ENCODE data around the gene AGBL1. TPM values are rescaled to one million over a fixed set of nuclear protein-coding genes. Genes with fewer than 3 reads are reported as not detected.

Gene AGBL1
- total RNA-seq, 3 donors from 2014 or later: 0.10 to 0.32 TPM; not detected in 1

DNA sequence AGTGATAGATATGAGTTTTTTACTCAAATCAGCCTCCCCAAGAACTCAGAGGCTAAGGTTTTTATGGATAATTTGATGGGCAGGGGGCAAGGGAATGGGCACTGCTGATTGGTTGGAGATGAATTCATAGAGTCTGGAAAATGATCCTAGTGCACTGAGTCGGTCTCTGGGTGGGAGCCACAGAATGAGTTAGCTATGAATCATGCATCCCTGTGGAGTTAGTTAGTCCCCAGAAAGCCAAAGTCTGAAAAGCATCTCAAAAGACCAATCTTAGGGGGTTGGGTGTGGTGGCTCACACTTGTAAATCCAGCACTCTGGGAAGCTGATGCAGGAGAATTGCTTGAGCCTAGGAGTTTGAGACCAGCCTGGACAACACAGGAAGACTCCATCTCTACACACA is 516.1 kb downstream of the AGBL1 start:
- intact Hi-C loops (cut with DNase I, micrococcal nuclease): no loop called here
- H3K9me3 ChIP-seq: no peaks in the 10 kb centered on the region
- H3K36me3 ChIP-seq (ENCODE audit: low read depth): no peaks in the 10 kb centered on the region
- no peak overlapping the region for H3K4me3 ChIP-seq
- TF ChIP-seq, protein P1, sequence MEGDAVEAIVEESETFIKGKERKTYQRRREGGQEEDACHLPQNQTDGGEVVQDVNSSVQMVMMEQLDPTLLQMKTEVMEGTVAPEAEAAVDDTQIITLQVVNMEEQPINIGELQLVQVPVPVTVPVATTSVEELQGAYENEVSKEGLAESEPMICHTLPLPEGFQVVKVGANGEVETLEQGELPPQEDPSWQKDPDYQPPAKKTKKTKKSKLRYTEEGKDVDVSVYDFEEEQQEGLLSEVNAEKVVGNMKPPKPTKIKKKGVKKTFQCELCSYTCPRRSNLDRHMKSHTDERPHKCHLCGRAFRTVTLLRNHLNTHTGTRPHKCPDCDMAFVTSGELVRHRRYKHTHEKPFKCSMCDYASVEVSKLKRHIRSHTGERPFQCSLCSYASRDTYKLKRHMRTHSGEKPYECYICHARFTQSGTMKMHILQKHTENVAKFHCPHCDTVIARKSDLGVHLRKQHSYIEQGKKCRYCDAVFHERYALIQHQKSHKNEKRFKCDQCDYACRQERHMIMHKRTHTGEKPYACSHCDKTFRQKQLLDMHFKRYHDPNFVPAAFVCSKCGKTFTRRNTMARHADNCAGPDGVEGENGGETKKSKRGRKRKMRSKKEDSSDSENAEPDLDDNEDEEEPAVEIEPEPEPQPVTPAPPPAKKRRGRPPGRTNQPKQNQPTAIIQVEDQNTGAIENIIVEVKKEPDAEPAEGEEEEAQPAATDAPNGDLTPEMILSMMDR (IDR thresholded peaks at IDR 0.05): no peak
- H3K4me1 ChIP-seq (ENCODE audit: low read depth): no peaks in the 10 kb centered on the region
- DNase-seq: no peak
- ATAC-seq: no peak

DNA sequence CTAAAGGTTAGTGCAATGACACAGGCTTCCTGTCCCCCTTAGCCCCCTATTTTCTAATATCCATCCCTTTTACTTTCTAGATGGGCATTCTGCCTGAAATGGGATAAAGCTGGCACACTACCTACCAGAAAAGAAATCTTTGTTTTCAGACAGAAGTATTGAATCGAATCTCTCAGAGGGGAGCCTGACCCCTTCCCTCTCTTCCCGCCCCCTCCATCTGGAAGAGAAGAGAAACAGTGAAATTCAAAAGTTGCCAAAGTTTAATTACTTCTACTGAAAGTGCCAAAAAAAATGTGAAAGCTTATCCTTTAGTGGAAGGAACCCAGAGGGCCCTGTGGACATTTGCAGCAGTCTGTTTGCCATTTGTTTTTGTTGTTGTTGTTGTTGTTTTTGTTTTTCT is 523.8 kb downstream of the AGBL1 start:
- Histone ChIP-seq H3K4me3 (no peak overlapping the region), H3K4me1 (ENCODE audit: low read depth) (no peaks in the 10 kb centered on the region), H3K9me3 (no peaks in the 10 kb centered on the region), H3K36me3 (ENCODE audit: low read depth) (no peaks in the 10 kb centered on the region)
- TF ChIP-seq, protein P1 (IDR thresholded peaks at IDR 0.05): no peak
- ATAC-seq (no peak), DNase-seq (no peak)
- intact Hi-C loops (cut with DNase I, micrococcal nuclease): no loop called here

DNA sequence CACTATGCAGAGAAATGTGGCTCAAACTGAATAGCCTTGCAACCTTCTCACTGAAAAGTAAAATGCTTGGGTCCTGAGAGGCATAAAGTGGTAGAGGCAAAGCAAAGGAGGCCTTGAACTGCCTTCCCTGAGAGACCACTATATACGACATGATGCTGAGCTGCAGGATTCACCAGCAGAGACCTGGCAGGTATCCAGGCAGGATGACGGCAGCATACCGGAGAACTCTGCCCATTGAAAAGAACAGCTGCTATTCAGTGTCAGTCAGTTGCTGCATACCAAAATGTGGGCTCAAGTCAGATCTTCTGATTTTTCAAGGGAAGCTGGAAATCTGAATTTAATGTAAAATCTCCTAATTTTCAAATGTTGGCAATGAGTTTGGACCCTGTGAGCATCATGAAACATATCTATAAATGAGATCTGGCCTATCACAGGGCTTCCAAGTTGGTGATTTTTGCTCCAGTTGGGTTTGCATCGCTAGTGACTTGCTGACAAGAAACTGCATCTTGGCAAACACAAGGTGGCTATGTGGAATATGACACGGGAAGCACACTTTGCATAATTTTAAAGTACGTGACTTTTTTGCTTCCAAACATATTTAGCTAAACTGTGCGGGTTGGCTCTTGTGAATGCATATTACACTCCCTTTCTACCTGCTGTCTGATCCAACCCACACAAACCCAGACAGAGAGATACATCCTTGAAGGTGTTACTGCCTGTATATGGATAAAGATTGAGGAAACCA is 529.0 kb downstream of the AGBL1 start:
- H3K36me3 ChIP-seq (ENCODE audit: low read depth): no peaks in the 10 kb centered on the region
- ATAC-seq: no peak
- intact Hi-C loops (cut with DNase I, micrococcal nuclease): no loop called here
- H3K4me3 ChIP-seq: no peak overlapping the region
- no peaks in the 10 kb centered on the region for H3K4me1 ChIP-seq (ENCODE audit: low read depth)
- H3K9me3 ChIP-seq: no peaks in the 10 kb centered on the region
- no peak for DNase-seq
- TF ChIP-seq, protein P1 (IDR thresholded peaks at IDR 0.05): no peak

DNA sequence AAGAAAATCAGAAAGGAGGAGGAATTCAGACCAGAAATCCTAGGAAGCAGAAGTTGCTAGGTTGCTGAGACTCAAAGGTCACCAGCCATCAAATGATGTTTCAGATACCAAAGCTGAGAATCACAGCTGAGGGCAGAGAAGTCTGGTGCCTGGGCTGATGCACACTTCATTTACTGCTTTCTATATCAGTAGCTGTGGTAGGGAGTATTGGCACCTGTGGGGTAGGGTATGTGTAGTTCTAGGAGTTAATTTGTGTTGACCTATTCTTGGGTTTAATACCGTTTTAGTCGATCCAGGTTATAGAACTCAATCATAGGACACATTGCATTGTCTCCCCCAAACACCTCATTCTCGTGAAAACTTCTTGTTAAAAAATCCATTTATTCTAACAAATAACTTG is 529.6 kb downstream of the AGBL1 start:
- intact Hi-C loops (cut with DNase I, micrococcal nuclease): no loop called here
- Histone ChIP-seq H3K36me3 (ENCODE audit: low read depth) (no peaks in the 10 kb centered on the region), H3K4me1 (ENCODE audit: low read depth) (no peaks in the 10 kb centered on the region), H3K4me3 (no peak overlapping the region), H3K9me3 (no peaks in the 10 kb centered on the region)
- ATAC-seq (no peak), DNase-seq (no peak)
- TF ChIP-seq, protein P1 (IDR thresholded peaks at IDR 0.05): no peak

DNA sequence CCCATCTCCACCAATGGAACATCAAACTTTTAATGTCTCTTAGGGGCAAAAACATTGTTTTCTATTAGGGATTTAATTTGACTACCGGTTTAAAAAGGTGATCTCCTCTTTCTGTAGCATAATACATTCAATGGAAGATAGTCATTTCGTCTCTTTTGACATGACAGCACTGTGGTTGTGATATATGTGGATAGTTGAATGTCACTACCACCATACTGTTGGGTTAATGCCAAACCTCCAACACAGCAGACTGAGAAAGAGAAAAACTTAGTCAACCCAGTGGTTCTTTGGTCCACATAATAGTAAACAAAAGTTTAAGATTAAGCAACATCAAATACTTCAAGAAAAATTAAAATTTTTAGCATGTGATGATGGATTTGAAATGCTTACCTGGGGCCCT is 530.4 kb downstream of the AGBL1 start:
- intact Hi-C loops (cut with DNase I, micrococcal nuclease): no loop called here
- H3K4me3 ChIP-seq: no peak overlapping the region
- no peak for DNase-seq
- H3K36me3 ChIP-seq (ENCODE audit: low read depth): no peaks in the 10 kb centered on the region
- TF ChIP-seq, protein P1 (IDR thresholded peaks at IDR 0.05): no peak
- no peaks in the 10 kb centered on the region for H3K4me1 ChIP-seq (ENCODE audit: low read depth)
- no peaks in the 10 kb centered on the region for H3K9me3 ChIP-seq
- ATAC-seq: no peak

All from mucosa of descending colon (tissue), 3 donors.